ENCODE data around the gene RFX8. TPM values are rescaled to one million over a fixed set of nuclear protein-coding genes. Genes with fewer than 3 reads are reported as not detected.

RFX8 gene
- polyA plus RNA-seq, 2 of the 4 experiments (the other 2 are of a cell fraction) = not detected

GRCh38 chr2:101518578-101519492, 43.9 kb upstream of the RFX8 start:
- peaks cover 14% of the 10 kb centered on the region for H3K9me3 ChIP-seq
- peaks cover 38% of the 10 kb centered on the region for H3K4me1 ChIP-seq
- DNase-seq (ENCODE audit: low read depth in 1 of 2, low spot score in 1 of 2) (peak; percentile 29 to 83), FAIRE-seq (no peak), ATAC-seq (peak; percentile 67; a peak in 5 of 6 replicates)
- peak overlapping the region; percentile 89 to 93 for H3K27ac ChIP-seq
- 24% methylated on average over 15 of the region's 16 CpGs for WGBS (ENCODE audit: missing lambda C conversion rate)
- ChIA-PET CTCF (interaction anchor here (0.6 to 2.4 kb wide), 15 partner anchors 8 to 313 kb away, joined by 3 to 9 read pairs (median 3); partner anchors contain the start of genes CREG2 and MAP4K4), POLR2A (interaction anchor here (0.7 kb wide), 1 partner anchor 179 kb away, joined by 3 read pairs; the partner anchor contains the start of gene MAP4K4)
- H3K4me3 ChIP-seq = peak overlapping the region; percentile 8; the same call in 1 of the 3 replicates
- peak overlapping the region; percentile 76 for H3K4me2 ChIP-seq
- TF ChIP-seq MAFK (IDR thresholded peaks at IDR 0.05; ENCODE audit: partially characterized antibody) = no peak
- TF ChIP-seq POLR2AphosphoS2 (conservative IDR thresholded peaks at IDR 0.05; ENCODE audit: low read length) = no peak
- TF ChIP-seq RAD21 (conservative IDR thresholded peaks at IDR 0.05 in 1 of 2, IDR thresholded peaks at IDR 0.05 in 1 of 2) = peak; percentile 78 to 89
- no peak for TF ChIP-seq MAZ (IDR thresholded peaks at IDR 0.05; ENCODE audit: borderline replicate concordance, low read depth, low read length)
- TF ChIP-seq CEBPB (IDR thresholded peaks at IDR 0.05) = peak in 1 of 2 experiments; percentile 33; a peak in 1 of 4 replicates
- TF ChIP-seq ELK1 (IDR thresholded peaks at IDR 0.05; ENCODE audit: low read depth, low read length) = no peak
- TF ChIP-seq REST (IDR thresholded peaks at IDR 0.05) = no peak
- peak; percentile 81 for TF ChIP-seq SMC3 (IDR thresholded peaks at IDR 0.05)
- no peak for TF ChIP-seq PHF8 (IDR thresholded peaks at IDR 0.05; ENCODE audit: borderline replicate concordance, low read depth)
- no peak for TF ChIP-seq ZFP36 (IDR thresholded peaks at IDR 0.05; ENCODE audit: borderline replicate concordance, partially characterized antibody)
- no peak for TF ChIP-seq EHF (CRISPR knock-in tag; IDR thresholded peaks at IDR 0.05)
- TF ChIP-seq FOSL2 (IDR thresholded peaks at IDR 0.05) = no peak
- no peak for TF ChIP-seq FOSL2 (CRISPR knock-in tag; IDR thresholded peaks at IDR 0.05)
- no peak for TF ChIP-seq NR3C1 (IDR thresholded peaks at IDR 0.05)
- TF ChIP-seq BCL3 (IDR thresholded peaks at IDR 0.05) = no peak
- TF ChIP-seq HMGXB4 (CRISPR knock-in tag; IDR thresholded peaks at IDR 0.05; ENCODE audit: borderline replicate concordance) = no peak
- TF ChIP-seq CTCF (IDR thresholded peaks at IDR 0.05) = peak; percentile 70
- TF ChIP-seq KDM5A (IDR thresholded peaks at IDR 0.05) = no peak
- no peak for TF ChIP-seq HOXB13 (CRISPR knock-in tag; IDR thresholded peaks at IDR 0.05; ENCODE audit: low read depth)
- no peak for TF ChIP-seq CHD2 (IDR thresholded peaks at IDR 0.05; ENCODE audit: low read length, partially characterized antibody)
- TF ChIP-seq MAX (IDR thresholded peaks at IDR 0.05) = peak; percentile 78
- no peak for TF ChIP-seq RFX5 (IDR thresholded peaks at IDR 0.05)
- no peak for TF ChIP-seq HOXA7 (CRISPR knock-in tag; IDR thresholded peaks at IDR 0.05)
- TF ChIP-seq FOSB (CRISPR knock-in tag; IDR thresholded peaks at IDR 0.05) = no peak
- no peak for TF ChIP-seq EP300 (IDR thresholded peaks at IDR 0.05)
- TF ChIP-seq E2F6 (IDR thresholded peaks at IDR 0.05; ENCODE audit: borderline replicate concordance, low read depth) = peak; percentile 37; the same call in 1 of the 2 replicates
- TF ChIP-seq HOXB5 (CRISPR knock-in tag; IDR thresholded peaks at IDR 0.05) = no peak
